ENCODE results near the gene SUMF2. TPM values are rescaled to one million over a fixed set of nuclear protein-coding genes. Genes with fewer than 3 reads are reported as not detected.

The SUMF2 gene

GRCh38 chr7:56125831-56126230, 61.7 kb downstream of the SUMF2 start:
- H3K36me3 ChIP-seq (ENCODE audit: control insufficient read depth, insufficient read depth, low read length), result no peaks in the 10 kb centered on the region

GRCh38 chr7:56127241-56127975, 63.3 kb downstream of the SUMF2 start:
- no peak overlapping the region for H4K5ac ChIP-seq (ENCODE audit: low read length)
- no peak overlapping the region for H3K4ac ChIP-seq (ENCODE audit: low read depth, low read length)
- no peaks in the 10 kb centered on the region for H3K27me3 ChIP-seq (ENCODE audit: insufficient read depth, low read length, poor library complexity)
- no peaks in the 10 kb centered on the region for H3K79me1 ChIP-seq (ENCODE audit: low read length)
- H2BK15ac ChIP-seq (replicated peaks; ENCODE audit: low read depth), result no peak overlapping the region
- H3K4me2 ChIP-seq (ENCODE audit: low read length), result no peak overlapping the region
- no peak overlapping the region for H3K9ac ChIP-seq (ENCODE audit: low read length)
- H3K4me3 ChIP-seq (ENCODE audit: low read length), result no peak overlapping the region
- H2BK120ac ChIP-seq (ENCODE audit: low read depth, low read length), result no peak overlapping the region
- no peak overlapping the region for H3K18ac ChIP-seq (ENCODE audit: low read length)
- no peak overlapping the region for H2BK5ac ChIP-seq (ENCODE audit: low read length)
- no peaks in the 10 kb centered on the region for H3K79me2 ChIP-seq (ENCODE audit: control insufficient read depth, insufficient read depth, low read length)
- no peak overlapping the region for H2AK5ac ChIP-seq (ENCODE audit: low read length)
- no peaks in the 10 kb centered on the region for H3K36me3 ChIP-seq (ENCODE audit: control insufficient read depth, insufficient read depth, low read length)
- no CpG with 5 or more reads among the region's 7 CpGs for WGBS (ENCODE audit: extremely low coverage, insufficient coverage, low lambda C conversion rate)
- H3K56ac ChIP-seq (ENCODE audit: low read length), result no peak overlapping the region
- H3K27ac ChIP-seq (ENCODE audit: low read depth, low read length), result no peak overlapping the region
- H3K4me1 ChIP-seq (ENCODE audit: control insufficient read depth, low read depth, low read length), result no peaks in the 10 kb centered on the region
- no peak overlapping the region for H4K8ac ChIP-seq (ENCODE audit: low read depth, low read length)
- H3K23ac ChIP-seq (ENCODE audit: low read length), result no peak overlapping the region
- no peak for DNase-seq

More at GRCh38 chr7:56125831-56126230, 61.7 kb downstream of the SUMF2 start:
- no peak for DNase-seq
- Histone ChIP-seq H4K5ac (ENCODE audit: low read length) (no peak overlapping the region), H3K79me1 (ENCODE audit: low read length) (no peaks in the 10 kb centered on the region), H3K56ac (ENCODE audit: low read length) (no peak overlapping the region), H3K18ac (ENCODE audit: low read length) (no peak overlapping the region), H3K4me3 (ENCODE audit: low read length) (no peak overlapping the region), H2BK120ac (ENCODE audit: low read depth, low read length) (no peak overlapping the region), H2BK15ac (replicated peaks; ENCODE audit: low read depth) (no peak overlapping the region), H3K27me3 (ENCODE audit: insufficient read depth, low read length, poor library complexity) (no peaks in the 10 kb centered on the region), H3K27ac (ENCODE audit: low read depth, low read length) (no peak overlapping the region), H3K4me1 (ENCODE audit: control insufficient read depth, low read depth, low read length) (no peaks in the 10 kb centered on the region), H2AK5ac (ENCODE audit: low read length) (no peak overlapping the region), H4K8ac (ENCODE audit: low read depth, low read length) (no peak overlapping the region), H3K23ac (ENCODE audit: low read length) (no peak overlapping the region), H2BK5ac (ENCODE audit: low read length) (no peak overlapping the region), H3K79me2 (ENCODE audit: control insufficient read depth, insufficient read depth, low read length) (no peaks in the 10 kb centered on the region), H3K4ac (ENCODE audit: low read depth, low read length) (no peak overlapping the region), H3K4me2 (ENCODE audit: low read length) (no peak overlapping the region), H3K9ac (ENCODE audit: low read length) (no peak overlapping the region)
- whole genome bisulfite sequencing (ENCODE audit: extremely low coverage, insufficient coverage, low lambda C conversion rate), result no CpG with 5 or more reads among the region's 8 CpGs

Small RNA genes lying within 50 kb of the gene (small RNA-seq; reads per million reads assigned to genes)
- gene SNORA15 (ENCODE audit: insufficient read depth) (not detected), gene SNORA22B (ENCODE audit: insufficient read depth) (0.54 reads per million)
